ENCODE data around the gene TCF12. TPM values are rescaled to one million over a fixed set of nuclear protein-coding genes. Genes with fewer than 3 reads are reported as not detected.
A peak's percentile ranks its signal among the peaks of the same experiment; 100 is the strongest.
"Not testable (repeated sequence)": the region's sequence is repeated elsewhere in the genome, so short reads cannot be mapped to it uniquely, and the experiment has no call there.

TCF12 gene
- total RNA-seq, 4 donors from 2014 or later = 105 to 446 (median 180) TPM

- no peaks in the 10 kb centered on the region for H3K36me3 ChIP-seq
- no peak for DNase-seq
- no peaks in the 10 kb centered on the region for H3K27me3 ChIP-seq
- H3K4me3 ChIP-seq = no peak overlapping the region
- intact Hi-C loops (cut with DNase I; ENCODE audit: low total_unique reads) (no loop called here), in situ Hi-C loops (cut with MboI; ENCODE audit: low pct_ligation_motif_present in 1 of 4, low pct_unique_long_range_greater_than_20kb in 1 of 4, low sequenced_read_pairs in 3 of 4) (loop anchor here in 1 of 4 donors (10.0 kb wide), 1 partner anchor 205 kb away; no protein-coding TSS in a partner anchor)
- H3K9me3 ChIP-seq = no peaks in the 10 kb centered on the region
- no peak overlapping the region for H3K27ac ChIP-seq
- peaks cover 22 to 85% (median 58%) of the 10 kb centered on the region in 4 donors for H3K4me1 ChIP-seq
- TF ChIP-seq POLR2A (IDR thresholded peaks at IDR 0.05) (no peak), POLR2AphosphoS5 (IDR thresholded peaks at IDR 0.05) (no peak), EP300 (IDR thresholded peaks at IDR 0.05; ENCODE audit: low read depth) (no peak), CTCF (IDR thresholded peaks at IDR 0.05) (no peak)
Observed at GRCh38 chr15:56929399-56929798, 11.0 kb downstream of the TCF12 start.

- Histone ChIP-seq H3K36me3 (no peaks in the 10 kb centered on the region), H3K4me1 (peaks cover 21 to 80% (median 58%) of the 10 kb centered on the region in 4 donors), H3K4me3 (no peak overlapping the region), H3K27ac (peak overlapping the region in 1 of 4 donors; percentile 19), H3K27me3 (no peaks in the 10 kb centered on the region), H3K9me3 (no peaks in the 10 kb centered on the region)
- 95 to 100% methylated on average over 1 to 3 of the region's 3 CpGs for WGBS, 2 donors (ENCODE audit: low coverage in 1 of 2)
- in situ Hi-C loops (cut with MboI; ENCODE audit: low pct_ligation_motif_present in 1 of 4, low pct_unique_long_range_greater_than_20kb in 1 of 4, low sequenced_read_pairs in 3 of 4) (loop anchor here in 1 of 4 donors (10.0 kb wide), 1 partner anchor 205 kb away; no protein-coding TSS in a partner anchor), intact Hi-C loops (cut with DNase I; ENCODE audit: low total_unique reads) (no loop called here)
- TF ChIP-seq POLR2A (IDR thresholded peaks at IDR 0.05) (no peak), EP300 (IDR thresholded peaks at IDR 0.05; ENCODE audit: low read depth) (no peak), CTCF (IDR thresholded peaks at IDR 0.05) (no peak), POLR2AphosphoS5 (IDR thresholded peaks at IDR 0.05) (no peak)
- no peak for DNase-seq
Observed at GRCh38 chr15:56929933-56930332, 11.5 kb downstream of the TCF12 start.

GRCh38 chr15:56930669-56931313 is 12.3 kb downstream of the TCF12 start:
- Histone ChIP-seq H3K4me1 (peaks cover 21 to 77% (median 58%) of the 10 kb centered on the region in 4 donors), H3K36me3 (no peaks in the 10 kb centered on the region), H3K4me3 (no peak overlapping the region), H3K27ac (peak overlapping the region; percentile 20 to 47 (median 29)), H3K27me3 (no peaks in the 10 kb centered on the region), H3K9me3 (no peaks in the 10 kb centered on the region)
- WGBS, 2 donors (ENCODE audit: low coverage in 1 of 2) = 64 to 76% methylated on average over 1 to 2 of the region's 2 CpGs
- no peak for DNase-seq
- TF ChIP-seq EP300 (IDR thresholded peaks at IDR 0.05; ENCODE audit: low read depth) (no peak), CTCF (IDR thresholded peaks at IDR 0.05) (no peak), POLR2A (IDR thresholded peaks at IDR 0.05) (no peak), POLR2AphosphoS5 (IDR thresholded peaks at IDR 0.05) (no peak)
- in situ Hi-C loops (cut with MboI; ENCODE audit: low pct_ligation_motif_present in 1 of 4, low pct_unique_long_range_greater_than_20kb in 1 of 4, low sequenced_read_pairs in 3 of 4) = no loop called here
- intact Hi-C loops (cut with DNase I; ENCODE audit: low total_unique reads) = no loop called here

- H3K36me3 ChIP-seq = no peaks in the 10 kb centered on the region
- no peak for DNase-seq
- no peaks in the 10 kb centered on the region for H3K9me3 ChIP-seq
- no peak overlapping the region for H3K4me3 ChIP-seq
- intact Hi-C loops (cut with DNase I; ENCODE audit: low total_unique reads) = no loop called here
- peak overlapping the region; percentile 3 to 47 (median 29) for H3K27ac ChIP-seq
- TF ChIP-seq POLR2AphosphoS5 (IDR thresholded peaks at IDR 0.05) (no peak), CTCF (IDR thresholded peaks at IDR 0.05) (no peak), EP300 (IDR thresholded peaks at IDR 0.05; ENCODE audit: low read depth) (no peak), POLR2A (IDR thresholded peaks at IDR 0.05) (no peak)
- in situ Hi-C loops (cut with MboI; ENCODE audit: low pct_ligation_motif_present in 1 of 4, low pct_unique_long_range_greater_than_20kb in 1 of 4, low sequenced_read_pairs in 3 of 4) = no loop called here
- no peaks in the 10 kb centered on the region for H3K27me3 ChIP-seq
- WGBS, 2 donors (ENCODE audit: low coverage in 1 of 2) = 39 to 55% methylated on average over 1 of the region's 1 CpG
- H3K4me1 ChIP-seq = peaks cover 21 to 68% (median 53%) of the 10 kb centered on the region in 4 donors
Observed at GRCh38 chr15:56931639-56932508, 13.4 kb downstream of the TCF12 start.

GRCh38 chr15:56932509-56932868 is 14.0 kb downstream of the TCF12 start:
- H3K36me3 ChIP-seq; H3K4me3 ChIP-seq; DNase-seq; H3K27me3 ChIP-seq; in situ Hi-C loops (cut with MboI; ENCODE audit: low pct_ligation_motif_present in 1 of 4, low pct_unique_long_range_greater_than_20kb in 1 of 4, low sequenced_read_pairs in 3 of 4); H3K9me3 ChIP-seq; intact Hi-C loops (cut with DNase I; ENCODE audit: low total_unique reads): not testable (repeated sequence)
- Histone ChIP-seq H3K4me1 (peaks cover 21 to 62% (median 52%) of the 10 kb centered on the region in 4 donors), H3K27ac (peak overlapping the region in 2 of 4 donors; percentile 3 to 47)
- 70 to 82% methylated on average over 1 to 4 of the region's 4 CpGs for WGBS, 2 donors (ENCODE audit: low coverage in 1 of 2)

Data from transverse colon (tissue), 4 donors.